HepG2 (cell line): ENCODE results near the gene TMC2. TPM values are rescaled to one million over a fixed set of nuclear protein-coding genes. Genes with fewer than 3 reads are reported as not detected.

Experiments
- BCL6 ChIP-seq: IDR thresholded peaks from 2 replicates; pipeline ENCODE4 v1.6.1; 2016; ENCODE audit warnings: missing genetic modification reagents, missing compliant biosample characterization
- GPN1 ChIP-seq: sonication (generic); formaldehyde crosslinking; IDR thresholded peaks from 2 replicates; pipeline ENCODE4 v1.5.1; 2020; ENCODE audit warnings: missing genetic modification reagents, borderline replicate concordance
- PAF1 ChIP-seq: IDR thresholded peaks from 2 replicates; pipeline ENCODE4 v1.6.1; 2016; ENCODE audit warnings: missing genetic modification reagents, missing compliant biosample characterization
- PHF5A ChIP-seq: IDR thresholded peaks from one replicate; pipeline ENCODE4 v1.6.1; 2018; ENCODE audit warnings: low read depth, missing genetic modification reagents; ENCODE audit not compliant: unreplicated experiment
- PPARG ChIP-seq: conservative IDR thresholded peaks from 2 replicates; pipeline ENCODE4 v1.6.1; 2016; ENCODE audit warnings: missing biosample characterization, missing genetic modification reagents
- RFXANK ChIP-seq: IDR thresholded peaks from 2 replicates; pipeline ENCODE4 v1.6.1; 2016
- SIX1 ChIP-seq: sonication (generic); formaldehyde crosslinking; IDR thresholded peaks from 2 replicates; pipeline ENCODE4 v1.4.0; 2020; ENCODE audit warnings: missing genetic modification reagents, borderline replicate concordance
- SYNCRIP ChIP-seq: fragments of 200-400 bp; formaldehyde crosslinking; IDR thresholded peaks from 2 replicates; pipeline ENCODE4 v1.6.1; 2018; ENCODE audit warnings: mild to moderate bottlenecking, low read depth, low read length; ENCODE audit not compliant: insufficient read depth
- TEAD3 ChIP-seq: optimal IDR thresholded peaks from 2 replicates; pipeline ENCODE3; 2016; ENCODE audit warnings: borderline replicate concordance
- THAP11 ChIP-seq: IDR thresholded peaks from 2 replicates; pipeline ENCODE4 v1.6.1; 2016; ENCODE audit warnings: missing biosample characterization, missing genetic modification reagents
- TP53 ChIP-seq: sonication (generic); formaldehyde crosslinking; conservative IDR thresholded peaks from 2 replicates; pipeline ENCODE4 v1.4.0; 2020; ENCODE audit warnings: missing genetic modification reagents
- U2AF1 ChIP-seq: fragments of 200-400 bp; formaldehyde crosslinking; optimal IDR thresholded peaks from 2 replicates; pipeline ENCODE3; 2017; ENCODE audit warnings: mild to moderate bottlenecking, low read depth, low read length
- ZBTB1 ChIP-seq: sonication (generic); formaldehyde crosslinking; IDR thresholded peaks from 2 replicates; pipeline ENCODE4 v1.4.0; 2020; ENCODE audit warnings: missing genetic modification reagents, borderline replicate concordance
- ZBTB20 ChIP-seq: sonication (generic); formaldehyde crosslinking; IDR thresholded peaks from 2 replicates; pipeline ENCODE4 v1.8.1; 2023; ENCODE audit warnings: missing genetic modification reagents, low read depth, mild to moderate bottlenecking, borderline replicate concordance
- ZNF383 ChIP-seq: sonication (generic); formaldehyde crosslinking; IDR thresholded peaks from 2 replicates; pipeline ENCODE4 v1.4.0; 2020; ENCODE audit warnings: missing genetic modification reagents, mild to moderate bottlenecking, borderline replicate concordance
- polyA plus RNA-seq, 8 experiments: library from polyadenylated mRNA; depleted of rRNA in 3 of 8; stranded (reverse) in 7 of 8; unstranded in 1 of 8; fragments of >200 nt; fragmentation: Illumina TruSeq in 4 of 8; extraction: Trizol in 4 of 8; gene quantifications; 2 replicates each; pipeline versions ENCODE4 v1.2.1 to v1.2.3, GENCODE V29; 2011 to 2016; ENCODE audit warnings: low read depth in 4 of 8, missing spikeins in 1 of 8, mixed read lengths in 1 of 8; ENCODE audit not compliant: insufficient read depth in 1 of 8
- total RNA-seq, 5 experiments: library from RNA; depleted of rRNA; stranded (reverse); fragments of >200 nt; fragmentation: Illumina TruSeq; extraction: Trizol; gene quantifications; 2 replicates each; pipeline ENCODE4 v1.2.3, GENCODE V29; 2016; ENCODE audit warnings: low read depth in 1 of 5
- TF ChIP-seq, protein P1 (sequence below): fragments of 450-650 bp; IDR thresholded peaks from 2 replicates; pipeline ENCODE4 v1.6.1; 2017; ENCODE audit warnings: mild to moderate bottlenecking
- TF ChIP-seq, protein P2 (sequence below): sonication (generic); formaldehyde crosslinking; IDR thresholded peaks from 2 replicates; pipeline ENCODE4 v1.4.0; 2020; ENCODE audit warnings: missing genetic modification reagents
- TF ChIP-seq, protein P3 (sequence below): sonication (generic); formaldehyde crosslinking; IDR thresholded peaks from 2 replicates; pipeline ENCODE4 v1.4.0; 2020; ENCODE audit warnings: missing genetic modification reagents, borderline replicate concordance
- TF ChIP-seq, protein P4 (sequence below): sonication (generic); formaldehyde crosslinking; IDR thresholded peaks from 2 replicates; pipeline ENCODE4 v1.5.1; 2020; ENCODE audit warnings: missing genetic modification reagents, mild to moderate bottlenecking, borderline replicate concordance
- TF ChIP-seq, protein P5 (sequence below): sonication (generic); formaldehyde crosslinking; IDR thresholded peaks from 2 replicates; pipeline ENCODE4 v1.4.0; 2020; ENCODE audit warnings: missing genetic modification reagents

TMC2 gene
- total and polyA plus RNA-seq, 2 of the 13 experiments (the other 11 are each of a cell fraction or from before 2014, with no cell fraction given), result not detected

DNA sequence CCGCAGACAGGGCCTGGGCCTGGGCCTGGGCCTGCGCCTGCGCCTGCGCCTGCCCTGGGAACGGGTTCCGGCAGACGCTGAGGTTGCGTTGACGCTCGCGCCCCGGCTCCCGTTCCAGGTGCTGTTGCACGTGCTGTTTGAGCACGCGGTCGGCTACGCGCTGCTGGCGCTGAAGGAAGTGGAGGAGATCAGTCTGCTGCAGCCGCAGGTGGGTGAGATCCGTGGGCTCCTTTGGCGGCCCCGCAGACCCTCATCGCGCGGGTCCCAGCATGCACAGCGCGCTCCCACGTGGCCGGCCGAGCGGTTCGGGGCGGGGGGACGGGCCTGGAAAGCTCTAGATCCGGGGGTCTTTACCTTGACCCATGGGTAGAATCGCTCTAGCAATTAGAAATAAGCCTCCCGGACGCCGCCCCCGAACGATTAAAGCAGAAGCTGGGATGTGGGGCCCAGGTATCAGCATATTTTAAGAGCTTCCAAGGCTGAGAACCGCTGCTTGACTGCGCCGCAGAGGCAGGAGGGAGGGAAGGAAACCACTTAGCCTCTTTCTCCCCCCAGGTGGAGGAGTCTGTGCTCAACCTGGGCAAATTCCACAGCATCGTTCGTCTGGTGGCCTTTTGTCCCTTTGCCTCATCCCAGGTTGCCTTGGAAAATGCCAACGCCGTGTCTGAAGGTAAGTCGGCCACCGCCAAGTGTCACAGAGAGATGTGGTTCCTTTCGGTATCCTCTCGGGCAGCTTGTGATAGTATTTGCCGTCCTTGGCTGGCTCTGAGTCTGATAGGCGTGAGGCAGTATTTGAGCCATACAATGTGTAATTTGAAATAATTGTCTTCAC lies 116.6 kb downstream of the TMC2 start (continued):
- TF ChIP-seq ZBTB20 (CRISPR knock-in tag) (peak; percentile 54), TEAD3 (CRISPR knock-in tag) (no peak), SYNCRIP (no peak), RFXANK (0 out of 2 replicates have a peak, but pooled peaks have one; percentile 62), PPARG (CRISPR knock-in tag) (no peak), ZNF383 (CRISPR knock-in tag) (0 out of 2 replicates have a peak, but pooled peaks have one; percentile 93), BCL6 (CRISPR knock-in tag) (no peak; the same call in 1 of the 2 replicates), PHF5A (CRISPR knock-in tag) (no peak), U2AF1 (no peak), PAF1 (CRISPR knock-in tag) (no peak), GPN1 (peak; percentile 92), ZBTB1 (no peak; the same call in 1 of the 2 replicates), THAP11 (CRISPR knock-in tag) (no peak; the same call in 1 of the 2 replicates), TP53 (CRISPR knock-in tag) (no peak; the same call in 1 of the 2 replicates), SIX1 (CRISPR knock-in tag) (0 out of 2 replicates have a peak, but pooled peaks have one; percentile 24)
- TF ChIP-seq, protein P1, sequence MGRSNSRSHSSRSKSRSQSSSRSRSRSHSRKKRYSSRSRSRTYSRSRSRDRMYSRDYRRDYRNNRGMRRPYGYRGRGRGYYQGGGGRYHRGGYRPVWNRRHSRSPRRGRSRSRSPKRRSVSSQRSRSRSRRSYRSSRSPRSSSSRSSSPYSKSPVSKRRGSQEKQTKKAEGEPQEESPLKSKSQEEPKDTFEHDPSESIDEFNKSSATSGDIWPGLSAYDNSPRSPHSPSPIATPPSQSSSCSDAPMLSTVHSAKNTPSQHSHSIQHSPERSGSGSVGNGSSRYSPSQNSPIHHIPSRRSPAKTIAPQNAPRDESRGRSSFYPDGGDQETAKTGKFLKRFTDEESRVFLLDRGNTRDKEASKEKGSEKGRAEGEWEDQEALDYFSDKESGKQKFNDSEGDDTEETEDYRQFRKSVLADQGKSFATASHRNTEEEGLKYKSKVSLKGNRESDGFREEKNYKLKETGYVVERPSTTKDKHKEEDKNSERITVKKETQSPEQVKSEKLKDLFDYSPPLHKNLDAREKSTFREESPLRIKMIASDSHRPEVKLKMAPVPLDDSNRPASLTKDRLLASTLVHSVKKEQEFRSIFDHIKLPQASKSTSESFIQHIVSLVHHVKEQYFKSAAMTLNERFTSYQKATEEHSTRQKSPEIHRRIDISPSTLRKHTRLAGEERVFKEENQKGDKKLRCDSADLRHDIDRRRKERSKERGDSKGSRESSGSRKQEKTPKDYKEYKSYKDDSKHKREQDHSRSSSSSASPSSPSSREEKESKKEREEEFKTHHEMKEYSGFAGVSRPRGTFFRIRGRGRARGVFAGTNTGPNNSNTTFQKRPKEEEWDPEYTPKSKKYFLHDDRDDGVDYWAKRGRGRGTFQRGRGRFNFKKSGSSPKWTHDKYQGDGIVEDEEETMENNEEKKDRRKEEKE, result no peak
- TF ChIP-seq, protein P2, sequence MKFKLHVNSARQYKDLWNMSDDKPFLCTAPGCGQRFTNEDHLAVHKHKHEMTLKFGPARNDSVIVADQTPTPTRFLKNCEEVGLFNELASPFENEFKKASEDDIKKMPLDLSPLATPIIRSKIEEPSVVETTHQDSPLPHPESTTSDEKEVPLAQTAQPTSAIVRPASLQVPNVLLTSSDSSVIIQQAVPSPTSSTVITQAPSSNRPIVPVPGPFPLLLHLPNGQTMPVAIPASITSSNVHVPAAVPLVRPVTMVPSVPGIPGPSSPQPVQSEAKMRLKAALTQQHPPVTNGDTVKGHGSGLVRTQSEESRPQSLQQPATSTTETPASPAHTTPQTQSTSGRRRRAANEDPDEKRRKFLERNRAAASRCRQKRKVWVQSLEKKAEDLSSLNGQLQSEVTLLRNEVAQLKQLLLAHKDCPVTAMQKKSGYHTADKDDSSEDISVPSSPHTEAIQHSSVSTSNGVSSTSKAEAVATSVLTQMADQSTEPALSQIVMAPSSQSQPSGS (CRISPR knock-in tag), result no peak; the same call in 1 of the 2 replicates
- TF ChIP-seq, protein P3, sequence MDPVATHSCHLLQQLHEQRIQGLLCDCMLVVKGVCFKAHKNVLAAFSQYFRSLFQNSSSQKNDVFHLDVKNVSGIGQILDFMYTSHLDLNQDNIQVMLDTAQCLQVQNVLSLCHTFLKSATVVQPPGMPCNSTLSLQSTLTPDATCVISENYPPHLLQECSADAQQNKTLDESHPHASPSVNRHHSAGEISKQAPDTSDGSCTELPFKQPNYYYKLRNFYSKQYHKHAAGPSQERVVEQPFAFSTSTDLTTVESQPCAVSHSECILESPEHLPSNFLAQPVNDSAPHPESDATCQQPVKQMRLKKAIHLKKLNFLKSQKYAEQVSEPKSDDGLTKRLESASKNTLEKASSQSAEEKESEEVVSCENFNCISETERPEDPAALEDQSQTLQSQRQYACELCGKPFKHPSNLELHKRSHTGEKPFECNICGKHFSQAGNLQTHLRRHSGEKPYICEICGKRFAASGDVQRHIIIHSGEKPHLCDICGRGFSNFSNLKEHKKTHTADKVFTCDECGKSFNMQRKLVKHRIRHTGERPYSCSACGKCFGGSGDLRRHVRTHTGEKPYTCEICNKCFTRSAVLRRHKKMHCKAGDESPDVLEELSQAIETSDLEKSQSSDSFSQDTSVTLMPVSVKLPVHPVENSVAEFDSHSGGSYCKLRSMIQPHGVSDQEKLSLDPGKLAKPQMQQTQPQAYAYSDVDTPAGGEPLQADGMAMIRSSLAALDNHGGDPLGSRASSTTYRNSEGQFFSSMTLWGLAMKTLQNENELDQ (CRISPR knock-in tag), result peak; percentile 48; the same call in 1 of the 2 replicates
- TF ChIP-seq, protein P4, sequence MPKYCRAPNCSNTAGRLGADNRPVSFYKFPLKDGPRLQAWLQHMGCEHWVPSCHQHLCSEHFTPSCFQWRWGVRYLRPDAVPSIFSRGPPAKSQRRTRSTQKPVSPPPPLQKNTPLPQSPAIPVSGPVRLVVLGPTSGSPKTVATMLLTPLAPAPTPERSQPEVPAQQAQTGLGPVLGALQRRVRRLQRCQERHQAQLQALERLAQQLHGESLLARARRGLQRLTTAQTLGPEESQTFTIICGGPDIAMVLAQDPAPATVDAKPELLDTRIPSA (CRISPR knock-in tag), result no peak
- TF ChIP-seq, protein P5, sequence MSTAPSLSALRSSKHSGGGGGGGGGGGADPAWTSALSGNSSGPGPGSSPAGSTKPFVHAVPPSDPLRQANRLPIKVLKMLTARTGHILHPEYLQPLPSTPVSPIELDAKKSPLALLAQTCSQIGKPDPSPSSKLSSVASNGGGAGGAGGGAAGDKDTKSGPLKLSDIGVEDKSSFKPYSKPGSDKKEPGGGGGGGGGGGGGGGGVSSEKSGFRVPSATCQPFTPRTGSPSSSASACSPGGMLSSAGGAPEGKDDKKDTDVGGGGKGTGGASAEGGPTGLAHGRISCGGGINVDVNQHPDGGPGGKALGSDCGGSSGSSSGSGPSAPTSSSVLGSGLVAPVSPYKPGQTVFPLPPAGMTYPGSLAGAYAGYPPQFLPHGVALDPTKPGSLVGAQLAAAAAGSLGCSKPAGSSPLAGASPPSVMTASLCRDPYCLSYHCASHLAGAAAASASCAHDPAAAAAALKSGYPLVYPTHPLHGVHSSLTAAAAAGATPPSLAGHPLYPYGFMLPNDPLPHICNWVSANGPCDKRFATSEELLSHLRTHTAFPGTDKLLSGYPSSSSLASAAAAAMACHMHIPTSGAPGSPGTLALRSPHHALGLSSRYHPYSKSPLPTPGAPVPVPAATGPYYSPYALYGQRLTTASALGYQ (CRISPR knock-in tag), result no peak
